GM21367 (cell line): ENCODE results near the gene RAB14.
"Not testable (repeated sequence)": the region's sequence is repeated elsewhere in the genome, so short reads cannot be mapped to it uniquely, and the experiment has no call there.

Experiments used
- ATAC-seq: cut with Tn5 transposase; IDR thresholded peaks from one replicate; pipeline ENCODE4 v1.9.1; 2021; ENCODE audit not compliant: unreplicated experiment

The RAB14 gene

GRCh38 chr9:121192959-121193640 lies 8.6 kb downstream of the RAB14 start:
- no peak for ATAC-seq

- ATAC-seq, result no peak
These were observed 9.2 kb downstream of the RAB14 start for GRCh38 chr9:121192518-121192917.

DNA sequence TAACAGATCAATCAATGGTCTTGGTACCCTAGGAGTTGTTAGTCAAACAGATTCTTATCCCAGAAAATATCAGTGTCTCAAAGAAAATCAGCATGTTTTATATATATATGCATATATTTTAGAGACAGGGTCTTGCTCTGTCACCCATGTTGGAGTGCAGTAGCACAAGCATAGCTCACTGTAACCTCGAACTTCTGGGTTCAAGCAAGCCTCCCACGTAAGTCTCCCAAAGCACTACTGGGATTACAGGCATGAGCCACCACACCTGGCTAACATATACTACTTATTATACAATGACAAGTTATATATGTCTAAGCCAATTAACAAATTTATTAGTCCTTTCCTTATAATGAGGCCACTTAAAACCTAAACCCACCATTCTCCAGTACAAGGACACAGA lies 10.4 kb downstream of the RAB14 start:
- no peak for ATAC-seq

DNA sequence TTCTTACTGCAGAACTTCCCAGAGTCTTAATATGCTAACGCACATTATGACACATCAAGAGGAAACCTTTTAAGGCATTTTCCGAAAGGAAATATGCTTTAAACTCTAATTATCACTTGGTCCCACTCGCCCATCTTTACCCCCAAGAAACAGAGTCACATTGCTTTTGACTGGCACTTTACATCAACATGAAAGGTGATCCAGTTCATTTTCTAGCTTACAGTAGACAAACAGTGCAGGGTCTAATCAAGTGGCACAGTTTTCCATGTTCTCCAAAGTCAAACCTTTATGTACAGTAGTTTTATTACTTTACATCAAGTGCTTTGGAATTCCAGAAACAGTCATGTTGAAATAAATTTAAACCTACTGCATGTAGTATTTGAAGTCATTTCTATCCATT lies 12.0 kb downstream of the RAB14 start:
- no peak for ATAC-seq

GRCh38 chr9:121189006-121189405 lies 12.7 kb downstream of the RAB14 start:
- ATAC-seq, result no peak

- ATAC-seq, result no peak
These were observed 13.9 kb downstream of the RAB14 start for GRCh38 chr9:121187636-121188305.

DNA sequence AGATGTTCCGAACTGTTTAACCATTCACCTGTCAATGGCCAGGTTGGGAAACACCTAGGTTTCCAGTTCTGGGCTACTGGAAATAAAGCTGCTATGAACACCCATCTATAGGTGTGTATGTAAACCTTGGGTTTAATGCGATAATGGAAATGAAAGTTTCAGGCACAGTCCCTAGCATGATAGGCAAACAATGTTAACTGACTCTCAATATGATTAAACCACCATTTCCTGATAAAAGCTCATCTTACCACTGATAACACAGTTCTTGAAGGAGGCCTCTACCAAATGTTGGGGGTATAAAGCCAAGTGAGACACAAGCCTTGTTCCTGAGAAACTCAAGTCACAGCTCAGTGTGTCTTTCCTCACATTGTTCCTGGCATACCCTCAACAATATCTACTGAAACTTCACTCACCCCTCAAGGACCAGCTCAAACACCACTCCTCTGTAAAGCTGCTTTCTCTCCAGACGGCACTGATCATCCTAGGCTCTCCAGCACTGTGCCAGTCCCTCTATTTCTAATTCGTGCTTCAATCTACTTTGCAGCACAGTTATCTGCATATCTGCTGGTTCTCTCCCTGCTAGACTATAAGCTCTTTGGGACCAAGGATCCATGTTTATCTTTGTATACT lies 15.8 kb downstream of the RAB14 start:
- no peak for ATAC-seq

DNA sequence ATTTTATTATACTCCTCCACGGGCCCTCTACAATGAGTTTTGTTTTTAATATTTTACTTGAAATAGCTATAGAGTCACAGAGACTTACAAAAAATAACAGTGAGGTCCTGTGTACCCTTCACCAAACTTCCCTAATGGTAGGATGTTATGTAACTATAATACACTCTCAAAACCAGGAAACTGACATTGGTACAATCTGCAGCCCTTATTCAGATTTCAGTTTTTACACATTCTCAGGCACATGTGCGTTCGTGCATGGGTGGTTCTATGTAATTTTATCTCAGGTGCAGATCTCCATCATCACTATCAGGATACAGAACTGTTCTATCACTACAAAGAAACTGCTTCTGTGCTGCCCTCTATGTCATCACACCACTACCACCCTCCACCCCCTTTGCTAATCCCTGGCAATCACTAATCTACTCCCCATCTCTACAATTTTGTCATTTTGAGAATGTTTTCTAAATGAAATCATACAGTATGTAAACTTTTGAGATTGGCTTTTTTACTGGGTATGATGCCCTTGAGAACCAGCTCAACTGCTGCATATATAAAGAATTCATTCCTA lies 16.4 kb downstream of the RAB14 start:
- ATAC-seq, result no peak

DNA sequence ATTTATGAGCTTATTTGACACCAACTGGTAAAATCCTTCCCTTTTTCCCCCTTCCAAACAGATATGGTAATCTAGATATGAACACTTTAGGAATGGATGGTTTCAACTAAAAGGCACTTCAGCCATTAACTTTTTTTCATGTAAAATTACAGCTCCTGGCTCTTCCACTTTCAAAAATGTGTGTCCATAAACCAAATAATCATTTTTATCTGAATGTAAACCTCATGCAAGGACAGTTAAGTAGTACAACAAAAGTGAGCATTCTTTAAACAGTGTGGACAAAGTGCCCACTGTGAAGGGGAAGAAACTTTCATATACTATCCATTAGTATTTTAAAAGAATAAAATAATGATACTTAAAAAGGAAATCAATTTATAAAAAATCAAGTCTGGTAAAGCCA lies 17.2 kb downstream of the RAB14 start:
- ATAC-seq, result no peak

- no peak for ATAC-seq
These were observed 17.8 kb downstream of the RAB14 start for GRCh38 chr9:121183666-121184423.

DNA sequence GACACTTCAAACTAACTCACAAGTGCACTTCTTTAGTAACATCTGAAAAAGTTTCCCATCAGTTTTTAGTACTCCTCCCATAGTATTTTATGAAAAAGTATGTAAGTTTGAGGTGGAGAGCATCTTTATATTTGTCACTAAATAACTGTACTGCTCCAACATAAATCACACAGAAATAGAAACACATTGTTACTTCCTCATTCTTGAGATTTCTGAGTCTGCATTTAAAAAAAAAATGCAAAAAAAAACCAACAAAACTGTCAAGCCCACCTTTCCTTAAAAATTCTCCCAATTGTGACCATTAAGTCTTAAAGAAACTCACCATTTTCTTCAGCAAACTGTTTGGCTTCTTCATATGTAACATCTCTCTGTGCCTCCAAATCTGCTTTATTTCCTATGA lies 18.7 kb downstream of the RAB14 start:
- no peak for ATAC-seq

- ATAC-seq, result no peak
These were observed 19.4 kb downstream of the RAB14 start for GRCh38 chr9:121182101-121182836.

GRCh38 chr9:121179930-121180681 lies 21.6 kb downstream of the RAB14 start:
- ATAC-seq, result no peak

- not testable (repeated sequence) for ATAC-seq
These were observed 22.3 kb downstream of the RAB14 start for GRCh38 chr9:121179373-121179721.

DNA sequence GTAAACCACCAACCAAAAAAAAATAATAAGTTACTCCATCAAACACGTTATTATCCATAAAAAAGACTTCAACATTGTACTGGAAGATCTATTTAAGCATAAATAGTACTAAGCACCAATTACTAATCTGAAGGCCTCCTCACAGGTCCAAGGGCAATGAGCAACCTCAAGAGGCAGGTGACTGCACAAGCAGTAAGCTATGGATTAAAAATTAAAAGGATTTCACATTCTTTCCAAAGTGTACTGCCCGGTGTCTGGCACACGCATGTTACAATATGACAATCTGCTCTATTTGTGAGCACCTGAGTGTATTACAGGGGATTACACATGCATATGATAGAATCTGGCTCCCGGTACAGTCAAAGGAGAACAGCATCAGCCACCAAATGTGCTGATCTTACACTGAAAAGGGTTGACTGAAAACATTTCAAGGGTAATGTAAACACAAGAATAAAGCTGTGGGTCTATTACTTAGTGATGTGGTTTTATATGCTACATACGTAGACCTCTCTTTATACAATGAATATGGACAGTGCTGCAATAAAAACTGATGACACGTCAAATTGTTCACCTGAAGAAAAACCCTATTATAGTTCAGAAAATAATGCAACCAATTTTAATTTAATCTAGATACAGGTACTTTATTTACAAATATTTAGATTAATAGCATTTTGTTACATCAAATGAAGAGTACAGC lies 22.8 kb downstream of the RAB14 start:
- no peak for ATAC-seq

- no peak for ATAC-seq
These were observed 28.2 kb downstream of the RAB14 start for GRCh38 chr9:121173501-121173900.

GRCh38 chr9:121172726-121173487 lies 28.8 kb downstream of the RAB14 start:
- ATAC-seq, result no peak

DNA sequence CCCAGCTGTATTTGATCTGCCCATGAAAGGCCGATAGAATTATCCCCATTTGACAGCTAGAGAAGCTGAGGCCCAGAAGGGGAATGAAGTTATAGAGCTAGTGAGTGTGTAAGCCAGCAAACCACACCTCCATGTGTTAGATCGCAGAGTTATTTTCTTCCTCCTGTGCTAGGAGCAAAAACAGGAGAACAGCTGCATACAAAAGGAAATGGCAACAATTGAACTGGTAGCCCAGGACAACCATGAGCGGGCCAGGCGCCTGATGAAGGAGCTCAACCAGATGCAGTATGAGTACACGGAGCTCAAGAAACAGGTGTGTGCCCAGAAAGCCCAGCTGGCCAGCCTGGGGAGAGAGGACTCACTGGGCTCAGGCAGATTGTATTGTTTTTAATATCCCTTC lies 30.4 kb downstream of the RAB14 start:
- ATAC-seq, result no peak
